ENCODE results near the gene FBXL2. TPM values are rescaled to one million over a fixed set of nuclear protein-coding genes. Genes with fewer than 3 reads are reported as not detected.
"Not testable (repeated sequence)": the region's sequence is repeated elsewhere in the genome, so short reads cannot be mapped to it uniquely, and the experiment has no call there.

FBXL2 gene
- polyA plus RNA-seq, 3 donors, result 24.6 to 35.2 (median 32.1) TPM

DNA sequence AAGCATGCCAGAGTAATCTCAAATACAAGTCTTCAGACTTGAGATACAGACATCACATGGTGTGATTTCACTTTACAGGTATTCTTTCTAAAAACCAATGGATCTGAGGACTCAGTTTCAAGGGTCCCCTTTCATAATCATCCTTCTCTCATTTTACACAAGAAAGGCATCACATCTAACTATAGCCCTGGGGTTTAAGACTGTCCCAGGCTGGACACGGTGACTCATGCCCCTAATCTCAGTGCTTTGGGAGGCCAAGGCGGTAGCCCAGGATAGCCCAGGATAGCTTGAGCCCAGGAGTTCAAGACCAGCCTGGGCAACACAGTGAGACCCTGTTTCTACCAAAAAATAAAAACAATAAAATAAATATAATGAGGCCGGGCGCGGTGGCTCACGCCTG is 126.5 kb downstream of the FBXL2 start:
- DNase-seq (ENCODE audit: extremely low read depth in 1 of 11, low read depth in 9 of 11, low spot score in 4 of 11), result no peak

GRCh38 chr3:33410816-33411215 is 133.6 kb downstream of the FBXL2 start:
- not testable (repeated sequence) for DNase-seq (ENCODE audit: extremely low read depth in 1 of 11, low read depth in 9 of 11, low spot score in 4 of 11)

GRCh38 chr3:33417066-33417673 is 139.9 kb downstream of the FBXL2 start:
- no peak for DNase-seq (ENCODE audit: extremely low read depth in 1 of 11, low read depth in 9 of 11, low spot score in 4 of 11)

DNA sequence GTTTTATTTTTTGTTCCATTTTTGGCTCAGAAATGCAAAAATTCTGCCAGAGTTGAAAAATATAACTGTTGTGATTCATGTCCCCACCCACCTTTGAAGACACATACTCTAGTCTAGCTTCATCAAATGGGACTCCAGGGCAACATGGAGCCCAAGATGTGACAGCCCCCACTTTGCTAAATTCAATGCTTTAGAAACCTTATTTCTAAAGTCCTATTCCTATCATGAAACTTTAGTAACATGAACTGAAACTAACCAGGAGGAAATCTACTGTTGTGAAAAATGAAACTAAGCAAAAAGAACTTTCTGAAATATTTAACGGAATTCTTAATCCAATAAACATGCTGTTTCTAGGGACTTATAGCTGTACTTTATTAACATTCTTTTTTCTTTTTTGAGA is 142.7 kb downstream of the FBXL2 start:
- DNase-seq (ENCODE audit: extremely low read depth in 1 of 11, low read depth in 9 of 11, low spot score in 4 of 11), result no peak

DNA sequence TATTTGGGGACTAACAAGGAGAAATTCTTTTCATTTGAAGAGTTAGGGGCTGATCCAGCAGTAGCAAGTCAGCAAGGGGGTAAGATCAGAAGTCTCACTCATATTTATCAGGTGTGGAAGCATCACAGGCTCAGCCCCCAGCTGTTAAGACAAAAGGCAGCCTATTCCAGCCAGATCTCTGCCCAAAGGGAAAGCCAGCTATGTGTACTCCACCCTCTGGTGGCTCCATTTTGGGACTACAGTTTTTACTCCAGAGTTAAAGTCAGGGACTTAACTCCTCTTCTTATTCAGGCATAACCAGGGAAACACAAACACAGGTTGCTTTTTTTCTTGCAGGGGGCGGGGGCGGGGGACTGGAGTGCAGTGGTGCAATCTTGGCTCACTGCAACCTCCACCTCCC is 143.7 kb downstream of the FBXL2 start:
- no peak for DNase-seq (ENCODE audit: extremely low read depth in 1 of 11, low read depth in 9 of 11, low spot score in 4 of 11)

DNA sequence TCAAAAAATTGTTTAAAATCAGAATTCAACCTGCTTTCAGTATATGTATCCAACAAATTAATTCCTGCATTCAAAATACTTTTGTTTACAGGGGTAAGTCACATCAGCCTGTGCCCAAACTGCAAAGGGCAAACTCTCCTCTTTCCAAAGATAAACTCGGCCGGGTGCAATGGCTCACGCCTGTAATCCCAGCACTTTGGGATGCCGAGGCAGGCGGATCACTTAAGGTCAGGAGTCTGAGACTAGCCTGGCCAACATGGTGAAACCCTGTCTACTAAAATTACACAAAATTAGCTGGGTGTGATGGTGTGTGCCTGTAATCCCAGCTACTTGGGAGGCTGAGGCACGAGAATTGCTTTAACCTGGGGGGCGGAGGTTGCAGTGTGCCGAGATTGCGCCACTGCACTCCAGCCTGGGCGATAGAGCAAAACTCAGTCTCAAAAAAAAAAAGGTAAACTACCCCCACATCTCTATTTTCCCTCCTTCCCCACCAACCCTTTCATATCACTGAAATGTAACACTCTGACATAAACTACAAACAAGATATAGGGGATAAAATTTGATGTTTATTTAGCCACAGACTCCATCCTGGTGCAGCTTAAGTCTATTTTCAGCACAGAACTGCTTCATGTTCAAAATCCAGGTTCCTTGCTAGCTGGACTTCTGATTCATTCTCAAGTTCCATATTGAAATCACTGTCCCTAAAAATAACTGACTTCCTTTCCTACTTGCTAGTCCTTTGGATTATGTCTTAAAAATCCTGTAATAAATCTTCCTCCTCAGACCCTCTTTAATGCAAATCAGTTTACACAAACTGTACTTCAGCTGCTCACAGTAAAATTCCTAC is 147.6 kb downstream of the FBXL2 start:
- DNase-seq (ENCODE audit: extremely low read depth in 1 of 11, low read depth in 9 of 11, low spot score in 4 of 11), result no peak

DNA sequence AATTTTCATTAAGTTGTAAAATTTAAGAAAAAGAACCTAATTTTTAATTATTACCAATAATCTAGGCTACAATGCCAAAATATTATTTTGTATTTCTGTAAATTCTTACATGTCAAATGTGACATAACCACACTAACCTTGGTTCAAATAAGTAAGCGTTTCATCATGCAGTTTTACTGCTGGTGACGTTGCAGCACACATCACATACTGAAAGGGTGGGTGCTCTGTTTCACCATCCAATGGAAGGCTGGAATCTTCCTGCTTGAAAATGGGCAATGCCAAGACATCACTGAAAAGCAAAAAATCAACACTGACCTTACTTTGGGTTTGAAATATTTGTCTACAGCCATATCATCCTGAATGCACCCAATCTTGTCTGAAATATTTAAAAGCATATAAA is 148.2 kb downstream of the FBXL2 start:
- no peak for DNase-seq (ENCODE audit: extremely low read depth in 1 of 11, low read depth in 9 of 11, low spot score in 4 of 11)

DNA sequence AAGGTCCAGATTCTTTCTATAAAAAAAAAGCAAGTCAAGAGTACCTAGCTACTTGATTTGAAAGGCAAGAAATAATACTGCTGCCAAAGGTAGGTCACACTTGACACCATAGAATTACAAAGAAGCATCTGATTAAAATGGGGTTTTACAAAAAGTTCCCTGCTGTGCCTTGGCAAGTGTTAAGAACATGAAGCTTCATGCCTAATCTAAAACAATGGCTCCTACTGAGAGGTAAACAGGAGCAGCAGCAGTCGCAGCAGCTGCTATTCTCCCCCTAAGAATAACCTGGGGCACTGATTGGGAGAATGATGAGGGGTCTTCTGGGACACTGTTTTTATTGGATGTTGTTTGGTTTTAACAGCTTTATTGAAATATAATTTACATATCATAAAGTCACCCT is 148.8 kb downstream of the FBXL2 start:
- DNase-seq (ENCODE audit: extremely low read depth in 1 of 11, low read depth in 9 of 11, low spot score in 4 of 11), result no peak

GRCh38 chr3:33426630-33427317 is 149.5 kb downstream of the FBXL2 start:
- DNase-seq (ENCODE audit: extremely low read depth in 1 of 11, low read depth in 9 of 11, low spot score in 4 of 11), result no peak

DNA sequence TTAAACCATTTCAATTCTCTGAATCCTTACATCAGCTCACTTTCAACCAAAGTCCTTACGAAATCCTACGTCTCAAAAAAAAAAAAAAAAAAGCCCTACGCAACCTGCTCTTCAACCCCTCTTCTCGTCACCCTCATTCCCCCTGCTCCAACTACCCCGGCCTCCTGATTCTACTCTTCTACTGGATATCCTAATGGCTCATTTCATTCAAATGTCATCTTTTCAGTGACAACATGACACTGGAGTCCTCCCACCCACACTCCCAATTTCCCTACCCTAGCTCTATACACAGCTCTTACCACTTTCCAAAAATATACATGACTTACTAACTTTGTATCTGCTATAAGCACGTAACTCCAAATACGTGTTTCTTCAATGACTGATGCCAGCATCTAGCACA is 151.5 kb downstream of the FBXL2 start:
- no peak for DNase-seq (ENCODE audit: extremely low read depth in 1 of 11, low read depth in 9 of 11, low spot score in 4 of 11)

- not testable (repeated sequence) for DNase-seq (ENCODE audit: extremely low read depth in 1 of 11, low read depth in 9 of 11, low spot score in 4 of 11)
Measured at GRCh38 chr3:33429306-33429705, 152.1 kb downstream of the FBXL2 start.

DNA sequence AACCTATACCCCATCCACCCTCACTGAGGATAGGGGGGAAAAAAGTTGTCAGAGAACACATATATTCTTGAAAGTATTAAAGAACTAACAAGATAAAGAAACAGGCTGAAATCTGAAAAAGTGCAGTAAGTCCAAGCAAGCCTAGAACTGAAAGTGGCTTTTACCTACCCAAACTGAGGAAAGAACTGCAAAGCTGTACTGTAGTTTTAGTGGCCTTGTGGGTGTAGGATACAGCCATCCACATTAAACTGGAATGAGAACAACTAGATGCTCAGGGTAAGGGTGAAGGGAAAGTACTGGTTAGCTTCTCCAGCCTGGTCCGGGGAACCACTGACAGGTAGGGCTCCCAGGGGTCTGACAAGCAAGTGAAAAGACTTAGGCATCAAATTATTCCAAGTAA is 152.8 kb downstream of the FBXL2 start:
- DNase-seq (ENCODE audit: extremely low read depth in 1 of 11, low read depth in 9 of 11, low spot score in 4 of 11), result no peak

- no peak for DNase-seq (ENCODE audit: extremely low read depth in 1 of 11, low read depth in 9 of 11, low spot score in 4 of 11)
Measured at GRCh38 chr3:33430571-33430970, 153.3 kb downstream of the FBXL2 start.

DNA sequence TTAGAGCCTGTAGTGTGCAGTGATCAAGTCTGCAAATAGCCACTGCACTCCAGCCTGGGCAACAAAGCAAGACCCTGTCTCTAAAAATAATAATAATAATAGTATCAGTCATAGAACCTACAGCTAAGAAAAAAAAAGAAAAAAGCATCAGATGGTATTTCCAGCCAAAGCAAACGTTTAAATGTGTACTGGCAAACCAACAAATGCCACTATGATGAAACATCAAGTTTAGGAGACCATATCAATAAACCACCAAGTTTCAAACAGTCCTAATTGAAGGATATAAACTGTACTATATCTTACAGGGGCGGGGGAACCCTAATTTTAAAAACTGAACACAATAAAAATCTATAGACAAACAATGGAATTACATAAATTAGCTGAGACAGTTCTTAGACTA is 156.6 kb downstream of the FBXL2 start:
- no peak for DNase-seq (ENCODE audit: extremely low read depth in 1 of 11, low read depth in 9 of 11, low spot score in 4 of 11)

Other genes starting within 250 kb of the FBXL2 start
- 10 to 100 TPM; 86.9 to 99.2 (median 95.3) TPM for gene GLB1, start 180.3 kb upstream of the FBXL2 start, polyA plus RNA-seq (ENCODE audit: insufficient read length in 3 of 3)
- gene TMPPE, start 180.3 kb upstream of the FBXL2 start, polyA plus RNA-seq (ENCODE audit: insufficient read length in 3 of 3), result 1 to 10 TPM; 1.9 to 2.5 (median 2.1) TPM
- 100 to 1,000 TPM; 154 to 187 (median 169) TPM for gene CRTAP, start 163.4 kb upstream of the FBXL2 start, polyA plus RNA-seq (ENCODE audit: insufficient read length in 3 of 3)
- 1 to 10 TPM; 4.0 to 5.9 (median 5.3) TPM for gene SUSD5, start 58.6 kb upstream of the FBXL2 start, polyA plus RNA-seq (ENCODE audit: insufficient read length in 3 of 3)
- gene UBP1, start 163.0 kb downstream of the FBXL2 start, polyA plus RNA-seq (ENCODE audit: insufficient read length in 3 of 3), result 100 to 1,000 TPM in 1 of 3 donors, 10 to 100 TPM in 2; 92.3 to 107 (median 99.6) TPM